LNCAP (cell line): Measurements from ENCODE around the gene SERPINB3.

Experiments
- TF ChIP-seq, protein P1 (sequence below): fragments of 450-650 bp; IDR thresholded peaks from 2 replicates; pipeline ENCODE4 v1.5.1; 2017; ENCODE audit warnings: mild to moderate bottlenecking

SERPINB3 gene

DNA sequence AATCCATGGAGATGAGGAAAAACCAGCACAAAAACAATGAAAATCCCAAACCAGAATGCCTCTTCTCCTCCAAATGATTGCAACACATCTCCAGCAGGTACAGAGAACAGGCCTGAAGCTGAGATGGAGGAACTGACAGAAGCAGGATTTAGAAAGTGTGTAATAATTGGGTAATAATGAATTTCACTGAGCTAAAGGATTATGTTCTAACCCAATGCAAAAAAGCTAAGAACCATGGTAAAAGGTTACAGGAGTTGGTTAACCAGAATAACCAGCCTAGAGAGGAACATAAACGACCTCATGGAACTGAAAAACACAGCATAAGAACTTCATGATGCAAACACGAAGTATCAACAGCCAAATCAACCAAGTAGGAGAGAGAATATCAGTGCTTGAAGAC, 27.4 kb upstream of the SERPINB3 start:
- TF ChIP-seq, protein P1, sequence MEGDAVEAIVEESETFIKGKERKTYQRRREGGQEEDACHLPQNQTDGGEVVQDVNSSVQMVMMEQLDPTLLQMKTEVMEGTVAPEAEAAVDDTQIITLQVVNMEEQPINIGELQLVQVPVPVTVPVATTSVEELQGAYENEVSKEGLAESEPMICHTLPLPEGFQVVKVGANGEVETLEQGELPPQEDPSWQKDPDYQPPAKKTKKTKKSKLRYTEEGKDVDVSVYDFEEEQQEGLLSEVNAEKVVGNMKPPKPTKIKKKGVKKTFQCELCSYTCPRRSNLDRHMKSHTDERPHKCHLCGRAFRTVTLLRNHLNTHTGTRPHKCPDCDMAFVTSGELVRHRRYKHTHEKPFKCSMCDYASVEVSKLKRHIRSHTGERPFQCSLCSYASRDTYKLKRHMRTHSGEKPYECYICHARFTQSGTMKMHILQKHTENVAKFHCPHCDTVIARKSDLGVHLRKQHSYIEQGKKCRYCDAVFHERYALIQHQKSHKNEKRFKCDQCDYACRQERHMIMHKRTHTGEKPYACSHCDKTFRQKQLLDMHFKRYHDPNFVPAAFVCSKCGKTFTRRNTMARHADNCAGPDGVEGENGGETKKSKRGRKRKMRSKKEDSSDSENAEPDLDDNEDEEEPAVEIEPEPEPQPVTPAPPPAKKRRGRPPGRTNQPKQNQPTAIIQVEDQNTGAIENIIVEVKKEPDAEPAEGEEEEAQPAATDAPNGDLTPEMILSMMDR, result no peak

DNA sequence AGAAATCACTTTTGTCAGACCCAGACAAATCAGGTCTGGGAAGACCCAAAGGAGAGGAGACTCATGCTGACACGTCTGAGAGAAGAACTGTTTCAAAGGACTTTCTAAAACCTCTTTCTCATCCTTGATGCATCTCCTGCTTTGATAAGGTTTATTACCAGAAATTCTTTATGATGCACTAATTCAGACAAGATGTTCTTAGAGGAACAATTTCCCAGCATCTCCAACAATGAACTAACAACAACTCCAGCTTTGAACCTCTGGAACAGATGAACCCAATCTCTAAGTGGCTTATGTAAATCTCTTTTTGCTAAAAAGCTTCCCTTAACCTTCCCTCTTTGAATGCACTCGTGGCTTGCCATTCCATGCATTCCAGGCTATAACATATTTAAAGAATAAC, 25.2 kb upstream of the SERPINB3 start:
- TF ChIP-seq, protein P1, result no peak

DNA sequence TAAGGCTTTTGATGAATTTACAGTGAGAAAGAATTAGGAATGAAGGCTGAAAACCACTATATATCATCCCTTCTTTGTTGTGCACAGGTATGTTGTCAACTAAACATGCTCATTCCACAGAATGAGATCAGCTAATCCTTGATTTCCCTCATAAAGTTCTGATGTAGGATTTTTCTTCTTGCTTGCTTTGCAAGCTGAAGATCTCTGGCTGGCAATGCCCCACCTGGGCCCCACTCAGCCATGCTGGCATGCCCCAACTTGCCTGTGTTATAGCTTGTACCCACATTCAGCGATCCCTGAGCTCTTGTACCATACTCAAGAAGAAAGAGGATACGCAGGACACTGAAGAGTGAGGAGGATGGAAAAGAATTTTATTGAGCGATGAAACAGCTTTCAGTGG, 23.0 kb upstream of the SERPINB3 start:
- TF ChIP-seq, protein P1, result no peak

DNA sequence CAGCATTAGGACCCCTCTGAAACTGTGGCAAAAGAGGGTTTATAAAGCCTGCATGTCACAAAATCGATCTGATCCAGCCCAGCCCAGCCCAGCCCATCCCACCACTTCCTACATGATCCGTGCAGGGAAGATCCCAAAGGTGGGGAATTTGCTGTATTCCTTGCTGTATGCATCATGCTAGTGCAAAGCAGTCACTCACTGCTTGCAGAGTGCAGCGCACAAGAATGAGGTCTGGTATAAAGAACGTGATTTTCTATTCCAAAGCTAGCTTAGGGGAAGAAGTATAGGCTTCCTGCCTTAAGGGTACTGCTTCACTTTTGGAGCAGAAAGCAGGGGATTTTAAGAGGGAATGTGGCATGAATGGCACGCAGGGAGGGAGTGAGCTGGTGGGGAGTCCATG, 22.2 kb upstream of the SERPINB3 start:
- TF ChIP-seq, protein P1, result no peak

DNA sequence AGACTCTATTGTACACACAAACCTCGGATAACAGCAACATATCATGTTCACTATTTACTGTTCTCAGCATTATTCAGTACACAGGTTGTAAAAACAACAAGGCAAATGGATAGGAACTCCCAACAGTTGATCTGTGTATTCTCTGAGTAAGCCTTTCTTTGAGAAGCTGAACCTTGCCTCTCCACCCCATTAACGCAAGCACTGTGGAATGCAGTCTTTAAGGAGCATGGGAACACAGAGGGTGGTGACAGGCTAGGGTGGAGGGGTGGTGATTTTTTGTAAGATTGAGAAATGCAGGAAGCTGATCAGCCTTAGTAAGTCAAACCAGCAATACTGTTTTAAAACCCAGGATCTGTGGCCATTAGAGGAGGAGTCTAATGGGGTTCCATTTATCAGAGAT, 21.5 kb upstream of the SERPINB3 start:
- TF ChIP-seq, protein P1, result no peak

DNA sequence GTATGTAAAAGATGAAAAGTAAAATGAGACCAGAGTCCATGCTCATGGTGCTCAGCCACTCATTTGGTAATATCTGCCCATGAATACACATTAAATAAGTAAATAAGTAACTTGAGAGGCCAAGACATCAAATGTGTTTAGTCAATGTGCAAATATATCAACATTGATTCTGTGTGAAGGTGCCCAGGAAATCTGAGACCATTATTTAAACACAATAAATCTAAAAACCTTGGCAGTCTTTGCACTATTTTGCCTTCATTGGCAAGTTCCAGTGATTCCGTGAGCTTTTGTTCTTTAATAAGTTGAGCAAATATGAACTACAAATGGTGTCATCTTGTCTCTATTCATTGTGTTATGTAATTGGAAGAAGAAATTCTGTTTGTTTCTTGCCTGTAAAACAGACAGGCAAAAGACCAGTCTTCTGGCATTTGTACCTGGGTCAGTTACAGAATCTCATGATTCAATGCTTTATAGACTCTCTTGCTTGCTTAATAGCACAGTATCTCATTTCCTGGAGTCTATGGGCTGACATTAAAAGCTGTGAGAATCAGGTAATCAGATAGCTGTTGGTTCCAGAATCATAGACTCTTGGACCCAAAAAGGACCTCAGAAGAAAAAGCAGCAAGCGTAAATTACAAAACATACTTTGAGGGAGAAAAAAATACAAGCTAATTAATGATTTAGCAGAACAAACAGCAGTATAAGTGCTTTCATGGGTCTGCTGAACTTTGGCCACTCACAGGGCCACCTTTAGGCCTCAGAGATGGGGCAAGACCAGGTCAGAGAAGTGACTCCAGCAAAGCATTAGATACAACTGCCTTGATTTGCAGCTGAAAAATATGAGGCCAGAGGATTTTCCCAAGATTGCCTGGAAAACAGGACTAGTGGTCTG, 20.0 kb upstream of the SERPINB3 start:
- TF ChIP-seq, protein P1, result no peak

DNA sequence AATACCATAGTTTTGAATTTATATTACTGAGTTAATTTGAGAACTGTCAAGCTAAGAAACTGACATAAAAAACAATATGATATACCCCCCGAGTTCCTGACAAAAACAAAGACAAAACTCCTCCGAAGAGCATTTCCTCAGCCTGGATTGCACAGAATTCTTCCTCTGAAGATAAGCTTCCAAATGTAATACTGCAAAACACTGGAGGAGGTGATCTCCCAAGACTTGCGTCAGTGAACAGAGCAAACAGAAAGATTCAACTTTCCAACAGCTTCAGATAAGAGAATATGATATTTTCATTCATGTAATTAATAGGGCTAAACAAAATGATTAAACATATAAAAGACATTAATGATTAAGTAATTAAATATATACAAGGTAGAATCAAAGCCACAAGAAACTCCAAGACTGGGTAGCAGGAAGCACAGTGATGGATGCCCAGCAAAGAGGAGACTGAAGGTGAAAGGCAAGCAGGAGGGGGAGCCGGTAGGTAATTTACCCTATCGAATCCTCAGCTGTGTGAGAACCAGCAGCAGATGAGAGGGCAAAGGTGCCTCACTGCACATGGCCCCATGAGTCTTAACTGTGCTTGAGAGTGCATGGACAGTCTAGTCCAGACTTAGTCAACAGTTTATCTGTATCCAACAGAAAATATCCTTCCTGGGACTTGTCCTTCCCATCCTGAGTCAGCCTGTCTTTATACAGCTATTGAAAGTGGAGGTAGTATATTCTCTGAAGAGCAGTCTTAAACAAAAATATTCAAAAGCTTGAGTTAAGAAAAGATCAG, 18.3 kb upstream of the SERPINB3 start:
- TF ChIP-seq, protein P1, result no peak
